ENCODE data around the gene TBC1D5.

- TF ChIP-seq CTCF (IDR thresholded peaks at IDR 0.05) (no peak), POLR2A (IDR thresholded peaks at IDR 0.05) (no peak)
These were observed 558.4 kb downstream of the TBC1D5 start for GRCh38 chr3:17183951-17184550.
